GM18505 (cell line): ENCODE measurements around the gene PHLPP1.

Source experiments
- ATAC-seq: cut with Tn5 transposase; IDR thresholded peaks from one replicate; pipeline ENCODE4 v1.9.1; 2021; ENCODE audit not compliant: unreplicated experiment
- POLR2A ChIP-seq: IDR thresholded peaks from 4 replicates; pipeline ENCODE4 v1.6.1; 2011; ENCODE audit warnings: borderline replicate concordance; ENCODE audit not compliant: insufficient read depth, insufficient read length; ENCODE audit errors: extremely low read depth

PHLPP1 gene

GRCh38 chr18:62856294-62856693 lies 141.0 kb downstream of the PHLPP1 start:
- TF ChIP-seq POLR2A, result no peak
- ATAC-seq, result no peak

- no peak for TF ChIP-seq POLR2A
- ATAC-seq, result no peak
These were observed 142.1 kb downstream of the PHLPP1 start for GRCh38 chr18:62857263-62857976.

- no peak for TF ChIP-seq POLR2A
- no peak for ATAC-seq
These were observed 144.7 kb downstream of the PHLPP1 start for GRCh38 chr18:62860062-62860461.

GRCh38 chr18:62862466-62862865 lies 147.1 kb downstream of the PHLPP1 start:
- no peak for ATAC-seq
- no peak for TF ChIP-seq POLR2A

GRCh38 chr18:62863579-62864001 lies 148.2 kb downstream of the PHLPP1 start:
- ATAC-seq, result no peak
- TF ChIP-seq POLR2A, result no peak

- ATAC-seq, result no peak
- no peak for TF ChIP-seq POLR2A
These were observed 150.2 kb downstream of the PHLPP1 start for GRCh38 chr18:62865498-62865897.

- no peak for ATAC-seq
These were observed 152.2 kb downstream of the PHLPP1 start for GRCh38 chr18:62867534-62867933.

GRCh38 chr18:62868645-62869044 lies 153.3 kb downstream of the PHLPP1 start:
- TF ChIP-seq POLR2A, result no peak
- ATAC-seq, result no peak

More at GRCh38 chr18:62867534-62867933, 152.2 kb downstream of the PHLPP1 start:
- TF ChIP-seq POLR2A, result no peak

- ATAC-seq, result no peak
- TF ChIP-seq POLR2A, result no peak
These were observed 155.3 kb downstream of the PHLPP1 start for GRCh38 chr18:62870643-62871042.

GRCh38 chr18:62875323-62875722 lies 160.0 kb downstream of the PHLPP1 start:
- ATAC-seq, result no peak
- no peak for TF ChIP-seq POLR2A

- TF ChIP-seq POLR2A, result no peak
- no peak for ATAC-seq
These were observed 160.8 kb downstream of the PHLPP1 start for GRCh38 chr18:62876111-62876510.

GRCh38 chr18:62876828-62877227 lies 161.5 kb downstream of the PHLPP1 start:
- no peak for ATAC-seq
- TF ChIP-seq POLR2A, result no peak

- no peak for TF ChIP-seq POLR2A
- no peak for ATAC-seq
These were observed 162.3 kb downstream of the PHLPP1 start for GRCh38 chr18:62877411-62878221.

- ATAC-seq, result no peak
- TF ChIP-seq POLR2A, result no peak
These were observed 163.0 kb downstream of the PHLPP1 start for GRCh38 chr18:62878305-62878704.
